GM10266 (cell line): ENCODE data around the gene ADGRV1.

Source experiments
- DNase-seq: peaks from one replicate; pipeline ENCODE4 v3.0.0; 2012; ENCODE audit errors: extremely low spot score
- TF ChIP-seq, protein P1 (sequence below): IDR thresholded peaks from 2 replicates; pipeline ENCODE4 v1.5.1; 2012; ENCODE audit warnings: mild to moderate bottlenecking, low read depth; ENCODE audit not compliant: control insufficient read depth, insufficient read depth; ENCODE audit errors: missing control alignments

ADGRV1 gene

DNA sequence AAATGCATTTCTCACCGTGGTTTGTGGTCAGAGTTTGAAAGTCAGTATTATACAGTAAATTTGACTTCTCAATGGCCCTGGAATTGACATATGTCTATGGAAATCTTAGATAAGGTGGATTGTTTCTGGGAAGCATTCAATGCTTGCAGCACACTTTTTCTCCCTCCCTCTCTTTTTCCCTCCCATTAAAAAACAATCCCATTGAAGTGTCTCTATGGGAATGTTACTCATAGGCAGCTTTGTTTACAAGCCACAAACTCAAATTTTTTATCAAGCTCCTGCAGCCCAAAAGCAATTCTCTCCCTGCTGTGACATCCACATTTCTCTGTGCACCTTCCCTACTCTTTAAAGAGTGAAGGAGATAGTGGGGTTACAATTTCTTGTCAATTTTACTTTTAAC is 532.4 kb downstream of the ADGRV1 start:
- TF ChIP-seq, protein P1, sequence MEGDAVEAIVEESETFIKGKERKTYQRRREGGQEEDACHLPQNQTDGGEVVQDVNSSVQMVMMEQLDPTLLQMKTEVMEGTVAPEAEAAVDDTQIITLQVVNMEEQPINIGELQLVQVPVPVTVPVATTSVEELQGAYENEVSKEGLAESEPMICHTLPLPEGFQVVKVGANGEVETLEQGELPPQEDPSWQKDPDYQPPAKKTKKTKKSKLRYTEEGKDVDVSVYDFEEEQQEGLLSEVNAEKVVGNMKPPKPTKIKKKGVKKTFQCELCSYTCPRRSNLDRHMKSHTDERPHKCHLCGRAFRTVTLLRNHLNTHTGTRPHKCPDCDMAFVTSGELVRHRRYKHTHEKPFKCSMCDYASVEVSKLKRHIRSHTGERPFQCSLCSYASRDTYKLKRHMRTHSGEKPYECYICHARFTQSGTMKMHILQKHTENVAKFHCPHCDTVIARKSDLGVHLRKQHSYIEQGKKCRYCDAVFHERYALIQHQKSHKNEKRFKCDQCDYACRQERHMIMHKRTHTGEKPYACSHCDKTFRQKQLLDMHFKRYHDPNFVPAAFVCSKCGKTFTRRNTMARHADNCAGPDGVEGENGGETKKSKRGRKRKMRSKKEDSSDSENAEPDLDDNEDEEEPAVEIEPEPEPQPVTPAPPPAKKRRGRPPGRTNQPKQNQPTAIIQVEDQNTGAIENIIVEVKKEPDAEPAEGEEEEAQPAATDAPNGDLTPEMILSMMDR = no peak
- DNase-seq = no peak

DNA sequence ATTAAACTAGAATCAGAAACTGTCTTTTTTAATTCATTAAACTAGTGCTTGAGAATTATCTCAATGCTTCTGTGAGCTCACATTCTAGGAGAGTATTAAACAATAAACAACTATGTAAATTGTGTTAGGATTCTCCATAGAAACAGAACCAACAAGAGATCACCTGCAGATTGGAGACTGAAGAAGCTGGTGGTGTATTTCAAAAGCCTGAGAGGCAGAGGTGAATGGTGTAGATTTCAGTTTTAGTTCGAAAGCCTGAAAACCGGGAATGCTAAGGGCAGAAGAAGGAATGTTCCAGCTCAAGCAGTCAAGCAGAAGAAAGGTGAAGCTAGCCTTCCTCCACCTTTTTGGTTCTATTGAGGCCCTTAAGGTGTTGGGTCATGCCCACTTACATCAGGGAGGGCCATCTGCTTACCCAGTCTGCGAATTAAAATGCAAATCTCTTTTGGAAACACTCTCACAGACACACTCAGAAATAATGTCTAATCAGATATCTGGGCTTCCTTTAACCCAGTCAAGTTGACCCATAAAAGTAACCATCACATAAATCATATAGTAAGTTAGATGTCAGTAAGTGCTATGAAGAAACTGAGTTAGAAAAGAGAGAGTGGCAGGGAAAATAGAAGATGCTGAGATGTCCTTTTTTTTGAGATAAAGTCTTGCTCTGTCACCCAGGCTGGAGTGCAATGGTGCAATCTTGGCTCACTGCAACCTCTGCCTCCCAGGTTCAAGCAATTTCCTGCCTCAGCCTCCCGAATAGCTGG is 533.1 kb downstream of the ADGRV1 start:
- TF ChIP-seq, protein P1 = no peak
- DNase-seq = no peak

DNA sequence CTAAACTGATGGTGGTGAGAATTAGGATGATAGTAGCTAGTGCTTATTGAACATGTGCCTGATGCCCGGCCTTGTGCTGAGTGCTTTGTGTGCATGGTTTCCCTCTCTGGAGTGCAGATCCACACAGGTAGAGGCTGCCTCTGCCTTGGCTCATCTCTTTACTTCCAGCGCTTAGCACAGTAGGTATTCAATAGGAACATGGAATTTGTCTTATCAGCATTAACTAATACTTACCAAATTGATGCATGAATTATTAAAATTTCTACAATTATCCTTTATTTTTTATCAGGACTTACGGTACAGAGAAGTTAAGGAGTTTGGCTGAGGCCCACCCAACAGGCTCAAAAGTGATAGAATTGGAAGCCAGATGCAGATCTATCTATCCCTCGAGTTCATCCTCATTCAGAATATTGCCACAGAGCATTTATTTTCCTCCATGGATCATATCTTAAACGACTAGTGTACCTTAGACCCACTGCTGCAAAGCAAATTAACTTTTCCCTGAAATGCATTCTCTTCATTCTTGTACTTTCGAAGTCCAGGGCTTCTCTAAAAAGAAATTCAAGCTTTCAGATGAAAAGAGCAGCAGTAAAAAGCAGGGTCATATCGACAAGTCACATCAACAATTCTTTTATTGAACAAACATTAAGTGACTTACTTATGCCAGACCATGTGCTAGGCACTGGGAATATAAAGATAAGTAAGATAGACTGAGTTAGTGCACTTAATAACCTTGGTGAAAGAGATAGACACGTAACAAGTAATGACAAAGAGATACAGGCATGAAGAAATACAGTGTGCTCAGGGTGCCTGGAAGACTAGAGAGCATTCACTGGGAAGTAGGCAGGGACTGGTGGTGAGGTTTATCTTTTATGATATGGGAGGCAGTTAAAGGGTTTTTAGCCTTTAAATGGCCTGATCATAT is 534.5 kb downstream of the ADGRV1 start:
- TF ChIP-seq, protein P1 = no peak
- no peak for DNase-seq

DNA sequence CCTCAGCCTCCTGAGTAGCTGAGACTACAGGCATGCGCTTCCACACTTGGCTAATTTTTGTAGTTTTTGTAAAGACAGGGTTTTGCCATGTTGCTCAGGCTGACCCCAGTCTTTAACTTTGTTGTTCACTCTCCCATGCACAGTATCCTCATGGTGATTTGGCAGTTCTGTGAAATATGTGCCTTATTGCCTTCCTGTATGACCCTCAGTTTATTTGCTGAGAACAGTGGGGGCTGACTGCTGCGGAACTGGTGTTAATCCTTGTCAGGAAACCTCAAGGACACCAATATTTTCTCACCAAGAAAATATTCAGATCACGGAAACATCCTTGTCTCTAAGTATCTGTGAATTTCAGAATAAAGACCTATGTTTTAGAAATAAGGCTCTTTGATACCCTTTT is 536.7 kb downstream of the ADGRV1 start:
- TF ChIP-seq, protein P1 = no peak
- DNase-seq = no peak

DNA sequence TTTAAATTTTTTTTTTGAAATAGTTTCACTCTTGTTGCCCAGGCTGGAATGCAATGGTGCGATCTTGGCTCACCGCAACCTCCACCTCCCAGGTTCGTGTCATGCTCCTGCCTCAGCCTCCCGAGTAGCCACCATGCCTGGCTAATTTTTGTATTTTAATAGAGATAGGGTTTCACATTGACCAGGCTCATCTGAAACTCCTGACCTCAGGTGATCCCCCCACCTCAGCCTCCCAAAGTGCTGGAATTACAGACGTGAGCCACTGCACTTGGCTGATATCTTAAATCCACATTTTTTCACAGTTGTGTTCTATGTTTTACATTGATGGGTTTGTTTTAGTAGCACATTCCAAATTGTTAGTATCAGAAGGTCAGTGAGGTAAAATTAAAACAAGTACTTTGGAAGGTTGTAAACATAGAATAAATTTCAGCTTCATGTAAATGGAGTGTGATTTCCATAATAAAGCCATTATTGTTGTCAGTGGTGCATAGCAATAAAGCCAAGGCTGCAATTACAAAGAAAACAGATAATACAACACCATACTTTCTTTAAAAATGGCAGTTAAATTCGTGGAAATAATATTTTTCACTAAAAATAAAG is 537.3 kb downstream of the ADGRV1 start:
- no peak for DNase-seq
- TF ChIP-seq, protein P1 = no peak

DNA sequence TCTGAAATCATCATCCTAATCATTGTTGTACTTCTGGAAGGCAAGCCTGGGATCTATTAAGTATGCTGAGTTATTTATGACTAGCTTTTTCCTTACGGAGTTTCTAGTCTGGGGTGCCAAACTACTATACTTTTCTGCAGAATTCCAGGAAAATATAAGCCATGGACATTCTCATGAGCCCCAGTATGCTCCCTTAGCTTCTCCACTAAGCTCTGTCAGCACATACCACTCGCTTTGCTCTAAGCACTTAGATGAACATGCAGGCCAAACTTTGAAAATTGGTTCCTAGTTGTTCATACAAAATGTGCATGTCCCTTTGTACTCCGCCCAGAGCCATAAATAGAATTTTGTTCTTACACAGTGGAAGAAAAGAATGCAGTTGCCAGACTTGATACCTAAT is 539.9 kb downstream of the ADGRV1 start:
- no peak for DNase-seq
- TF ChIP-seq, protein P1 = no peak
